IMR-90 (cell line): ENCODE data around the gene ABCF1. TPM values are rescaled to one million over a fixed set of nuclear protein-coding genes. Genes with fewer than 3 reads are reported as not detected.
A peak's percentile ranks its signal among the peaks of the same experiment; 100 is the strongest.

Experiments used
- ATAC-seq: fragments of 200-7000 bp; cut with Tn5 transposase; 2 replicates; pipeline ENCODE4 v1.9.1; 2020; ENCODE audit warnings: low read depth, mild to moderate bottlenecking, moderate library complexity
- BruUV-seq: library from RNA; stranded (reverse); fragments of 400-500 nt; replicated peaks from 2 replicates; lab custom pipeline; 2021; lab: Mats Ljungman, UMichigan
- CTCF ChIA-PET: fragments of 300-600 bp; formaldehyde crosslinking; extraction: SDS; loops from one replicate; lab custom pipeline; 2021; ENCODE audit warnings: antibody characterized with exemption; lab: Yijun Ruan, JAX
- POLR2A ChIA-PET: fragments of 300-600 bp; sonication (Branson Sonifier 250); formaldehyde crosslinking; loops from one replicate; lab custom pipeline; 2022; ENCODE audit warnings: antibody characterized with exemption; ENCODE audit not compliant: unreplicated experiment; lab: Charles Lee
- DNase-seq: peaks from one replicate; pipeline ENCODE4 v3.0.0; 2013
- H2AFZ ChIP-seq: replicated peaks from 2 replicates; pipeline ENCODE3; 2013; ENCODE audit warnings: low read length, mild to moderate bottlenecking; ENCODE audit not compliant: poor library complexity
- H2AK5ac ChIP-seq: 2 replicates; pipeline ENCODE4 v1.6.1; 2013; ENCODE audit warnings: low read depth, low read length, inconsistent platforms
- H2AK9ac ChIP-seq: replicated peaks from 2 replicates; pipeline ENCODE3; 2013; ENCODE audit warnings: mild to moderate bottlenecking, low read depth, low read length, moderate library complexity; ENCODE audit not compliant: poor library complexity
- H2BK120ac ChIP-seq: 2 replicates; pipeline ENCODE4 v1.6.1; 2013; ENCODE audit warnings: low read depth, low read length, inconsistent platforms
- H2BK15ac ChIP-seq: 3 replicates; pipeline ENCODE4 v1.6.1; 2013; ENCODE audit warnings: low read depth, low read length, inconsistent platforms
- H2BK20ac ChIP-seq: 2 replicates; pipeline ENCODE4 v1.6.1; 2013; ENCODE audit warnings: low read depth, mild to moderate bottlenecking, inconsistent platforms, low read length, moderate library complexity
- H2BK5ac ChIP-seq: 2 replicates; pipeline ENCODE4 v1.6.1; 2013; ENCODE audit warnings: mild to moderate bottlenecking, low read depth, low read length, inconsistent platforms; ENCODE audit not compliant: poor library complexity, severe bottlenecking
- H3K14ac ChIP-seq: replicated peaks from 2 replicates; pipeline ENCODE4 v1.6.1; 2013; ENCODE audit warnings: low read depth, low read length, inconsistent platforms
- H3K18ac ChIP-seq: 2 replicates; pipeline ENCODE4 v1.6.1; 2013; ENCODE audit warnings: low read depth, low read length, control low read depth
- H3K23ac ChIP-seq: 2 replicates; pipeline ENCODE4 v1.6.1; 2013; ENCODE audit warnings: low read depth, low read length, inconsistent platforms
- H3K27ac ChIP-seq: 2 replicates; pipeline ENCODE4 v1.5.1; 2013; ENCODE audit warnings: mild to moderate bottlenecking, control low read depth, low read length; ENCODE audit not compliant: insufficient read depth
- H3K27me3 ChIP-seq: 2 replicates; pipeline ENCODE4 v1.6.1; 2013; ENCODE audit warnings: low read length; ENCODE audit not compliant: control insufficient read depth, insufficient read depth
- H3K36me3 ChIP-seq: 2 replicates; pipeline ENCODE4 v1.6.1; 2013; ENCODE audit warnings: low read length, mixed read lengths; ENCODE audit not compliant: control insufficient read depth, insufficient read depth
- H3K4ac ChIP-seq: 2 replicates; pipeline ENCODE4 v1.6.1; 2013; ENCODE audit warnings: low read depth, low read length, inconsistent platforms
- H3K4me1 ChIP-seq: 2 replicates; pipeline ENCODE4 v1.6.1; 2013; ENCODE audit warnings: low read length, mixed read lengths; ENCODE audit not compliant: control insufficient read depth, insufficient read depth
- H3K4me2 ChIP-seq: 2 replicates; pipeline ENCODE4 v1.6.1; 2013; ENCODE audit warnings: low read depth, mild to moderate bottlenecking, control low read depth, low read length, moderate library complexity
- H3K4me3 ChIP-seq: 2 replicates; pipeline ENCODE4 v1.5.1; 2013; ENCODE audit warnings: low read depth, mild to moderate bottlenecking, control low read depth, low read length, moderate library complexity; ENCODE audit not compliant: insufficient read depth
- H3K56ac ChIP-seq: 2 replicates; pipeline ENCODE4 v1.6.1; 2013; ENCODE audit warnings: low read length, inconsistent platforms; ENCODE audit not compliant: insufficient read depth; ENCODE audit errors: extremely low read depth
- H3K79me1 ChIP-seq, 2 experiments: 2 replicates each; pipeline ENCODE4 v1.6.1; 2013; ENCODE audit warnings: low read length in 2 of 2, inconsistent platforms in 1 of 2, low read depth in 1 of 2
- H3K9ac ChIP-seq: 2 replicates; pipeline ENCODE4 v1.6.1; 2013; ENCODE audit warnings: low read depth, low read length, control low read depth
- H3K9me1 ChIP-seq: 2 replicates; pipeline ENCODE4 v1.6.1; 2013; ENCODE audit warnings: low read length, inconsistent platforms; ENCODE audit not compliant: insufficient read depth
- H3K9me3 ChIP-seq: 2 replicates; pipeline ENCODE4 v1.6.1; 2013; ENCODE audit warnings: low read length; ENCODE audit not compliant: control insufficient read depth, insufficient read depth
- H4K20me1 ChIP-seq: 2 replicates; pipeline ENCODE4 v1.6.1; 2013; ENCODE audit warnings: low read length, inconsistent platforms; ENCODE audit not compliant: insufficient read depth
- H4K5ac ChIP-seq: 2 replicates; pipeline ENCODE4 v1.6.1; 2013; ENCODE audit warnings: mild to moderate bottlenecking, low read depth, low read length, control low read depth
- H4K8ac ChIP-seq, 2 experiments: 2 replicates each; pipeline ENCODE4 v1.6.1; 2013; ENCODE audit warnings: low read depth in 2 of 2, low read length in 2 of 2, control low read depth in 1 of 2, inconsistent platforms in 1 of 2
- H4K91ac ChIP-seq: 2 replicates; pipeline ENCODE4 v1.6.1; 2013; ENCODE audit warnings: low read depth, low read length, inconsistent platforms; ENCODE audit not compliant: insufficient read depth
- ELK1 ChIP-seq: fragments of 150-350 bp; IDR thresholded peaks from 2 replicates; pipeline ENCODE4 v1.6.1; 2016; ENCODE audit warnings: low read depth, mild to moderate bottlenecking, low read length, moderate library complexity, borderline replicate concordance
- MAZ ChIP-seq: IDR thresholded peaks from 2 replicates; pipeline ENCODE4 v1.6.1; 2012; ENCODE audit warnings: low read depth, mild to moderate bottlenecking, low read length, improper control_type of control experiment, moderate library complexity, borderline replicate concordance
- MXI1 ChIP-seq: IDR thresholded peaks from 2 replicates; pipeline ENCODE4 v1.6.1; 2012; ENCODE audit warnings: low read depth, mild to moderate bottlenecking, low read length, moderate library complexity, borderline replicate concordance
- WGBS, 2 experiments: methylation state at CpG; one replicate each; pipeline versions ENCODE4 v1.1.5 to v1.1.7; 2013; ENCODE audit warnings: missing lambda C conversion rate in 2 of 2; ENCODE audit not compliant: insufficient read length in 1 of 2; ENCODE audit errors: extremely low coverage in 2 of 2; 5-methylcytosine and 5-hydroxymethylcytosine counted together
- dilution Hi-C: fragments of 300-500 bp; cut with HindIII; formaldehyde crosslinking; loops from one replicate; pipeline ENCODE4 v1.14.3; 2018; ENCODE audit warnings: low sequenced_read_pairs; ENCODE audit not compliant: unreplicated experiment
- in situ Hi-C: fragments of 300-500 bp; cut with MboI; formaldehyde crosslinking; loops from 3 replicates; pipeline ENCODE4 v1.14.3; 2019; ENCODE audit warnings: low sequenced_read_pairs, inconsistent platforms, mixed read lengths
- intact Hi-C: fragments of 100-400 bp; cut with micrococcal nuclease; formaldehyde crosslinking; loops from 2 replicates; pipeline ENCODE4 v1.10.0; 2022
- polyA plus RNA-seq, 3 experiments: library from polyadenylated mRNA; depleted of rRNA; stranded (reverse); fragments of >200 nt; gene quantifications; 2 replicates each; pipeline ENCODE4 v1.2.3, GENCODE V29; 2012; ENCODE audit warnings: low replicate concordance in 1 of 3
- total RNA-seq: library from RNA; depleted of rRNA; stranded (reverse); fragments of >200 nt; gene quantifications from 2 replicates; pipeline ENCODE4 v1.2.3, GENCODE V29; 2012

Gene ABCF1
- total and polyA plus RNA-seq, 2 of the 4 experiments (the other 2 are of a cell fraction), result 39.1 to 48.6 TPM

- TF ChIP-seq ELK1, result no peak
Measured at GRCh38 chr6:30554962-30555815, 16.1 kb upstream of the ABCF1 start (continued).

GRCh38 chr6:30555816-30556065 is 15.5 kb upstream of the ABCF1 start:
- H3K4me1 ChIP-seq, result peaks cover 2% of the 10 kb centered on the region
- H3K9me1 ChIP-seq, result peaks cover 6% of the 10 kb centered on the region; the same call in 1 of the 2 replicates
- DNase-seq (no peak), ATAC-seq (no peak; the same call in 1 of the 2 replicates)
- peak overlapping the region; percentile 84 for H3K14ac ChIP-seq
- H3K18ac ChIP-seq, result peak overlapping the region; percentile 46; the same call in 1 of the 2 replicates
- H3K9me3 ChIP-seq, result no peaks in the 10 kb centered on the region
- peaks cover 10 to 69% of the 10 kb centered on the region in 2 experiments for H3K79me1 ChIP-seq
- H2BK15ac ChIP-seq, result peak overlapping the region; percentile 64; the same call in 1 of the 3 replicates
- peaks cover 29% of the 10 kb centered on the region for H3K36me3 ChIP-seq
- peak overlapping the region; percentile 98 for H2AK9ac ChIP-seq
- ChIA-PET POLR2A (no interaction called here), CTCF (interaction anchor here (1.7 kb wide), 1 partner anchor 10 kb away, joined by 8 read pairs; no protein-coding TSS in a partner anchor)
- H2AK5ac ChIP-seq, result peak overlapping the region; percentile 74; the same call in 1 of the 2 replicates
- TF ChIP-seq MXI1 (0 out of 2 replicates have a peak, but pooled peaks have one; percentile 11), MAZ (no peak)
- peak overlapping the region; percentile 35; the same call in 1 of the 2 replicates for H3K56ac ChIP-seq
- no peaks in the 10 kb centered on the region for H4K20me1 ChIP-seq
- in situ Hi-C loops (no loop called here), intact Hi-C loops (no loop called here), dilution Hi-C loops (no loop called here)
- H3K4ac ChIP-seq, result peak overlapping the region; percentile 90
- H2BK120ac ChIP-seq, result peak overlapping the region; percentile 55; the same call in 1 of the 2 replicates
- peak overlapping the region; percentile 46 for H3K23ac ChIP-seq
- H3K4me3 ChIP-seq, result peak overlapping the region; percentile 94
- no peaks in the 10 kb centered on the region for H3K27me3 ChIP-seq
- peak overlapping the region; percentile 74 for H4K5ac ChIP-seq
- H3K4me2 ChIP-seq, result peak overlapping the region; percentile 85
- BruUV-seq, result no TSS peak
- peak overlapping the region; percentile 83 for H4K91ac ChIP-seq
- H2BK5ac ChIP-seq, result peak overlapping the region; percentile 88
- H2BK20ac ChIP-seq, result no peak overlapping the region
- 0% methylated on average over 2 of the region's 15 CpGs; no CpG with 5 or more reads in 1 of the 2 experiments for WGBS, 2 experiments
- peak overlapping the region; percentile 96 for H3K27ac ChIP-seq
- peak overlapping the region; percentile 84 for H3K9ac ChIP-seq
- peak overlapping the region; percentile 97 for H2AFZ ChIP-seq
- peak overlapping the region; percentile 71 to 87 for H4K8ac ChIP-seq
